ENCODE data around the gene SCN2B. TPM values are rescaled to one million over a fixed set of nuclear protein-coding genes. Genes with fewer than 3 reads are reported as not detected.
"Not testable (repeated sequence)": the region's sequence is repeated elsewhere in the genome, so short reads cannot be mapped to it uniquely, and the experiment has no call there.

SCN2B gene
- total and polyA plus RNA-seq, 7 donors = 0.09 to 6.6 (median 0.51) TPM

GRCh38 chr11:118194835-118195627, 18.6 kb upstream of the SCN2B start:
- Histone ChIP-seq H3K36me3 (ENCODE audit: insufficient read depth in 1 of 2, low read depth in 1 of 2) (no peaks in the 10 kb centered on the region), H3K4me3 (no peak overlapping the region), H3K9me3 (no peaks in the 10 kb centered on the region), H3K27me3 (ENCODE audit: insufficient read depth in 3 of 3, low read length in 2 of 3) (no peaks in the 10 kb centered on the region), H3K4me1 (peaks cover 20% of the 10 kb centered on the region), H3K27ac (peak overlapping the region; percentile 66)
- intact Hi-C loops (cut with DNase I) = loop anchor here (5.0 kb wide), 3 partner anchors 157 to 372 kb away; partner anchors contain the start of gene IFT46 (in 1 of the 2)
- ATAC-seq (peak; percentile 95 to 98 (median 97)), DNase-seq (peak; percentile 84 to 91)
- no peak for TF ChIP-seq CTCF (IDR thresholded peaks at IDR 0.05)
- 14 to 19% (median 16%) methylated on average over 10 of the region's 10 CpGs for WGBS, 3 donors

GRCh38 chr11:118193910-118194566, 17.6 kb upstream of the SCN2B start:
- WGBS, 3 donors = 36 to 64% (median 52%) methylated on average over 6 of the region's 6 CpGs
- Histone ChIP-seq H3K4me1 (peaks cover 20% of the 10 kb centered on the region), H3K36me3 (ENCODE audit: insufficient read depth in 1 of 2, low read depth in 1 of 2) (no peaks in the 10 kb centered on the region), H3K4me3 (no peak overlapping the region), H3K27ac (peak overlapping the region; percentile 66), H3K27me3 (ENCODE audit: insufficient read depth in 3 of 3, low read length in 2 of 3) (no peaks in the 10 kb centered on the region), H3K9me3 (no peaks in the 10 kb centered on the region)
- intact Hi-C loops (cut with DNase I) = no loop called here
- no peak for TF ChIP-seq CTCF (IDR thresholded peaks at IDR 0.05)
- no peak for DNase-seq
- no peak for ATAC-seq

- DNase-seq; H3K27me3 ChIP-seq (ENCODE audit: insufficient read depth in 3 of 3, low read length in 2 of 3); intact Hi-C loops (cut with DNase I); H3K27ac ChIP-seq; ATAC-seq; H3K4me3 ChIP-seq; H3K36me3 ChIP-seq (ENCODE audit: insufficient read depth in 1 of 2, low read depth in 1 of 2); H3K9me3 ChIP-seq: not testable (repeated sequence)
- 93 to 95% (median 94%) methylated on average over 5 of the region's 5 CpGs for WGBS, 3 donors
- H3K4me1 ChIP-seq = peaks cover 17% of the 10 kb centered on the region
Observed at GRCh38 chr11:118192817-118193216, 16.4 kb upstream of the SCN2B start.

- H3K27me3 ChIP-seq (ENCODE audit: insufficient read depth in 3 of 3, low read length in 2 of 3); DNase-seq; ATAC-seq; H3K4me3 ChIP-seq; intact Hi-C loops (cut with DNase I); H3K36me3 ChIP-seq (ENCODE audit: insufficient read depth in 1 of 2, low read depth in 1 of 2); H3K27ac ChIP-seq; H3K9me3 ChIP-seq: not testable (repeated sequence)
- H3K4me1 ChIP-seq = peaks cover 17% of the 10 kb centered on the region
- 47 to 97% (median 73%) methylated on average over 2 of the region's 2 CpGs for WGBS, 3 donors
Observed at GRCh38 chr11:118190942-118191506, 14.6 kb upstream of the SCN2B start.

GRCh38 chr11:118186346-118187107, 10.1 kb upstream of the SCN2B start:
- no peaks in the 10 kb centered on the region for H3K27me3 ChIP-seq (ENCODE audit: insufficient read depth in 3 of 3, low read length in 2 of 3)
- H3K27ac ChIP-seq = no peak overlapping the region
- no peaks in the 10 kb centered on the region for H3K9me3 ChIP-seq
- no peaks in the 10 kb centered on the region for H3K4me1 ChIP-seq
- no peak overlapping the region for H3K4me3 ChIP-seq
- DNase-seq (no peak), ATAC-seq (no peak)
- intact Hi-C loops (cut with DNase I) = no loop called here
- WGBS, 3 donors = 50 to 73% (median 68%) methylated on average over 6 of the region's 6 CpGs
- no peaks in the 10 kb centered on the region for H3K36me3 ChIP-seq (ENCODE audit: insufficient read depth in 1 of 2, low read depth in 1 of 2)
- no peak for TF ChIP-seq CTCF (IDR thresholded peaks at IDR 0.05)
